Activated naive CD8-positive, alpha-beta T cell treated with anti-CD3 and anti-CD28 coated beads, Interleukin-2, amount 10 ng/mL, durations not matched to agents 7 days and 5 days (primary cell): ENCODE results near the gene PDXP. TPM values are rescaled to one million over a fixed set of nuclear protein-coding genes. Genes with fewer than 3 reads are reported as not detected.
"Not testable (repeated sequence)": the region's sequence is repeated elsewhere in the genome, so short reads cannot be mapped to it uniquely, and the experiment has no call there.

Experiments used
- ATAC-seq: fragments of 150-1000 bp; cut with Tn5 transposase; one replicate; pipeline ENCODE4 v1.10.0; 2021; ENCODE audit warnings: low read depth, moderate library complexity
- POLR2A ChIA-PET: fragments of 350-600 bp; sonication (Branson Sonifier 250); formaldehyde crosslinking; loops from one replicate; lab custom pipeline; 2021; ENCODE audit warnings: antibody characterized with exemption; lab: Charles Lee
- DNase-seq: peaks from one replicate; pipeline ENCODE4 v3.0.0; 2021
- H3K27ac Mint-ChIP-seq: one replicate; pipeline ENCODE4 v1.8.0; 2022; ENCODE audit warnings: mild to moderate bottlenecking, mixed read lengths
- H3K27me3 Mint-ChIP-seq: one replicate; pipeline ENCODE4 v1.8.0; 2022; ENCODE audit warnings: mild to moderate bottlenecking, moderate library complexity, mixed read lengths
- H3K36me3 Mint-ChIP-seq: one replicate; pipeline ENCODE4 v1.8.0; 2021; ENCODE audit warnings: mild to moderate bottlenecking, mixed read lengths
- H3K4me1 Mint-ChIP-seq: one replicate; pipeline ENCODE4 v1.8.0; 2021; ENCODE audit warnings: mixed read lengths
- H3K4me3 Mint-ChIP-seq: one replicate; pipeline ENCODE4 v1.8.0; 2022; ENCODE audit warnings: mild to moderate bottlenecking, moderate library complexity, mixed read lengths
- H3K9me3 Mint-ChIP-seq: one replicate; pipeline ENCODE4 v1.8.0; 2021; ENCODE audit warnings: mixed read lengths
- total RNA-seq, 2 experiments: library from RNA; stranded (reverse); gene quantifications; one replicate each; pipeline ENCODE4 v1.2.3, GENCODE V29; 2021

The PDXP gene
- total RNA-seq, 2 experiments from 2014 or later = 16.4 to 16.6 TPM

DNA sequence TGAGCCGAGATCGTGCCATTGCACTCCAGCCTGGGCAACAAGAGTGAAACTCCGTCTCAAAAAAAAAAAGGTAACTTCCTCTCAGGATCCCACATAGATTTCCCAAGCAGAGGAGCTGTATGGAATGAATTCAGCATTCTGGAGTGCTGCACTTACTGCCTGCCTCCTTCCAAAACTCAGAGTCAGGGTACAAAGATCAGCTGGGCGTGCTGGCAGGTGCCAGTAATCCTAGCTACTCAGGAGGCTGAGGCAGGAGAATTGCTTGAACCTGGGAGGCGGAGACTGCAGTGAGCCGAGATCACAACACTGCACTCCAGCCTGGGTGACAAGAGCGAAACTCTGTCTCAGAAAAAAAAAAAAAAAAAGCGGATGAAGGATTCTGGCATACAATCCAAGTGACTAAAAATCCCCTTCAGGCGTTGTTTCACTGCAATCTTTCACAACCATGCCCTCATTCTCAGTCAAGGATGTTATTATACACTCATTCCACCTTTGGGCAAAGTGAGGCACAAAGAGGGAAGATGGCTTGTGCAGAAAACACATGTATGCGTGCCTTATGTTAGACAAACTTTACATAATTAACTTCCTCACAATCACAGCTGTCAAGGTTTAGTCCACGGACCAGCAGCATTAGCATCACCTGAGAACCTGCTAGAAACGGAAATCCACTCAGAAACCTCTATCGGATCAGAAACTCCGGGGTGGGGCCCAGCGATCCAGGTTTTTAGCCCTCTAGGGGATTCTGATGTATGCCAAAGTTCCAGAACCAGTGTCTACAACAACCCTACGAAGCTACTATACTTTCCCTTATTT is 26.5 kb downstream of the PDXP start:
- Mint-ChIP-seq H3K4me3 (no peak overlapping the region), H3K27ac (no peak overlapping the region), H3K4me1 (peaks cover 24% of the 10 kb centered on the region), H3K9me3 (no peaks in the 10 kb centered on the region), H3K27me3 (no peaks in the 10 kb centered on the region), H3K36me3 (peaks cover 5% of the 10 kb centered on the region)
- DNase-seq (no peak), ATAC-seq (no peak)
- POLR2A ChIA-PET = interaction anchor here (0.7 to 18.0 kb wide), 3 partner anchors 12 to 42 kb away, joined by 3 to 216 read pairs (median 3); partner anchors contain the start of gene PDXP

DNA sequence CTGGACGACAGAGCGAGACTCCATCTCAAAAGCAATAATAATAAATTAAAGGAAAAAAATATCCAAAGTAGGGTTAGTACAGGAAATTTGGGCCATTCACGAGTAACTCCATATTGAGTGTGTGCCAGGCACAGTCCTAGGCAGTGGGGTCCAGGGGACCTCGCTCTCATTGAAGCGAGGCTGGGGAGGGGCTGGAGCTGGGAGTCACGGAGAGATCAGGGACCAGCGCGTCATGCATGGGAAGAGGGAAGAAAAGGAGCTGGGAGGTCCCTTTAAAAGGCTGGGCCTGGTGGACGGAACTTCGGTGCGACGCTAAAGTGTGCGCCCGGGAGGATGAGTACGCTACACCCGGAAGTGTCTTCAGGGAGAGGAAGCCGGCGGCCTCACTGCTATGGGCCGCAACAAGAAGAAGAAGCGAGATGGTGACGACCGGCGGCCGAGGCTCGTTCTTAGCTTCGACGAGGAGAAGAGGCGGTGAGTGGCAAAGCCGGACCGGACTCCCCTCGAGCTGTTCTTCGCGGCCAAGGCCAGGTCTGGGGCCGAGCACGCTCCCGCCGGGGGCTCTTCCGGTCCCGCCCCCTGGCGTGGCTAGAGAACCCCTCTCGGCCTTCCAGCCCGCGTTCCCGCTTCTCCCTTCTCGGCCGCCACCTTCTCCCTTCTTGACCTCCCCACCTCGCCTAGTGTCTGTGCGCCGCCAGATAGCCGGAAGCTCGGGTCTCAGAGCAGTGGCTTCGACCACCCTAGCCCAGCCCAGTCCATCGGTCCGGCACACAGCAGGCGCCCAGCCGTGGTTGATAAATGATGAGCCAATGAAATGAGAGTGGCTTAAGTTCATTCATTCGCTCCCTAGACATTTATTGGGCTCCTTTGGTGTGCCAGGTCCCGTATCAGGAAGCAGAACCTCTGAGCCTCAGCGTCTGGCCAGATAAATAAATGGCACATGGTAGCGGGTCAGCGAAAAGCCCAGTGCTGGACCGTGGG is 27.8 kb downstream of the PDXP start, which contains the start of gene NOL12:
NOL12 (plus strand) TSS at position 342 of the 981 bp plus-strand sequence; CDS start at position 392, 50 bp downstream.
- H3K27me3 Mint-ChIP-seq = no peaks in the 10 kb centered on the region
- peaks cover 19% of the 10 kb centered on the region for H3K4me1 Mint-ChIP-seq
- peak within 1 kb of the TSS; percentile 97 for H3K4me3 Mint-ChIP-seq
- peak; percentile 84 for ATAC-seq
- POLR2A ChIA-PET = interaction anchor here (0.7 to 18.0 kb wide), 9 partner anchors 11 to 884 kb away, joined by 3 to 216 read pairs (median 4); partner anchors contain the start of genes DMC1, GGA1, LGALS1 and PDXP
- H3K9me3 Mint-ChIP-seq = no peaks in the 10 kb centered on the region
- H3K36me3 Mint-ChIP-seq = peaks cover 7% of the 10 kb centered on the region
- H3K27ac Mint-ChIP-seq = peak within 1 kb of the TSS; percentile 99
- peak; percentile 85 for DNase-seq

DNA sequence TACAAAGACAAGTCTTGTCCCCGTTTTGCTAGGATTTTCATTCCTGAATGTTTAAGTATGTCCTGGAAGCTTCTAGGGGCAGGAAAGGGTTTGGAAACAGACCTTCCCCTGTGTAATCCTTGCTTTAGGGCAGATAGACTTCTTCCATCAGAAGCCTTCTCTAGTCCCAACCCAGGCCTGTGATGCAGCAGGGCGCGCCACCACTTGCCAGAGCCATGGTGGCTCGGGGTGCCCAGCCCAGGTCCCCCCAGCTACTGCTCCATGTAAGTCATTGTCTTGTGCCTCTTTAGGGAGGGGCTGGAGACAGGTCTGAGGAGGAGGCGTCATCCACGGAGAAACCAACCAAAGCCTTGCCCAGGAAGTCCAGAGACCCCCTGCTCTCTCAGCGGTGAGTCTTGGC is 31.9 kb downstream of the PDXP start:
- Mint-ChIP-seq H3K9me3 (no peaks in the 10 kb centered on the region), H3K36me3 (peaks cover 16% of the 10 kb centered on the region), H3K27me3 (no peaks in the 10 kb centered on the region), H3K27ac (no peak overlapping the region), H3K4me1 (peaks cover 17% of the 10 kb centered on the region), H3K4me3 (no peak overlapping the region)
- POLR2A ChIA-PET = no interaction called here
- no peak for DNase-seq
- no peak for ATAC-seq

DNA sequence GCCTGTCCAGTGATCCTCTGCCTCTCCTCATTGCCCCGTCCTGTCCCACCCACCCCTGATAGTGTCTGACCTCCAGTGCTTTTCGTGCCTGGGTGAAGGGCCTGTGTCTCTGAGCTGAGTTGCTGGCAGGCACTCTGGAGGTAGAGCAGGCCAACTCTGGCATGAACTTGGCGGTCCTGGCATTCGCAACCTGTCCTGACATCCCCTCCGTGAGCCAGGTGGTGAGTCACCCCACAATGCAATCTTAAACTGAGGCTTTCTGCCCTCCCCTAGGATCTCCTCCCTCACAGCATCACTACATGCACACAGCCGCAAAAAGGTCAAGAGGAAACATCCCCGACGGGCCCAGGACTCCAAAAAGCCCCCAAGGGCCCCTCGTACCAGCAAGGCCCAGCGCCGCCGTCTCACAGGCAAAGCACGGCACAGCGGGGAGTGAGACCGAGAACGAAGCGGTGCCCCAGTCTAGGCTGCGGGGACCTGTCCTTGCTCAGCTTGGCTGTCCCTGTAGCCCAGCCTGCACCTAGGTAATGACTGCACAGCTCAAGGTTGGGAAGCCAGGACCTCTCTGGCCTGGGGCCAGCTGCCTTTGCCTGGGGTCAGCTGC is 32.5 kb downstream of the PDXP start:
- POLR2A ChIA-PET = interaction anchor here (1.2 kb wide), 1 partner anchor 17 kb away, joined by 3 read pairs; no protein-coding TSS in a partner anchor
- H3K36me3 Mint-ChIP-seq = peaks cover 16% of the 10 kb centered on the region
- H3K4me1 Mint-ChIP-seq = peaks cover 17% of the 10 kb centered on the region
- no peak for DNase-seq
- H3K27me3 Mint-ChIP-seq = no peaks in the 10 kb centered on the region
- H3K27ac Mint-ChIP-seq = no peak overlapping the region
- H3K9me3 Mint-ChIP-seq = no peaks in the 10 kb centered on the region
- H3K4me3 Mint-ChIP-seq = no peak overlapping the region
- ATAC-seq = no peak

DNA sequence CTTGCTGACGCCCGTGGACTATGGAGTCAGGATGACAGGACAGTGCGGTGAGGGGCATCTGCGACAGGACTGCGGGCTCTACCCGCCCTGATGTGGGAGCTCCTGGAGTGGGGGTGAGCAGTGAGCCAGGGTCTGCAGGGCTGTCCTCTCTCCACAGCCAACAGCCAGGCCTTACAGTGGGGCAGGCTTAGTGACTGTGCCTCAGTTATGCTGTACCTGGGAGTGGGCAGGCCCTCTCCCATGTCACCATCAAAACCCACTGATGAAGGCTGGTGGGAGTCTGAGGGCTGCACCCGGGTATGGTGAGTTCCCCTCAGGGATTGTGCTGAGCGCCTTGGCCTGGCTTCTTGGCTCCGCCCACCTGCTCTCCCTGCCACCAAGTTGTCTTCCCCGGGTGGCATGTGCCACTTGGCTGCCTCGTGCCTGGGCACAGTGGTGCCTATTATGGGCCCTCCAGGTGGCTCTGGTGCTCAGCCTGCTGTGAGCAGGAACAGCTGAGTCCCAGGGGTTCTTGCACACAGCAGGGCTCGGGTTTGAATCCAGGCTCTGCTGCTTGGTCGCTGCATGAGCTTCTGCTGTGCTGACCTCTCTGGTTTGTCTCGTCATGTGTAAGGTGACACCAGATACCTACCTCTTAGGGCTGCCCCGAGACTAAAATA is 34.2 kb downstream of the PDXP start:
- POLR2A ChIA-PET = interaction anchor here (1.2 kb wide), 1 partner anchor 18 kb away, joined by 3 read pairs; no protein-coding TSS in a partner anchor
- ATAC-seq (no peak), DNase-seq (no peak)
- Mint-ChIP-seq H3K4me1 (peaks cover 17% of the 10 kb centered on the region), H3K27ac (no peak overlapping the region), H3K9me3 (no peaks in the 10 kb centered on the region), H3K27me3 (no peaks in the 10 kb centered on the region), H3K4me3 (no peak overlapping the region), H3K36me3 (peaks cover 16% of the 10 kb centered on the region)

DNA sequence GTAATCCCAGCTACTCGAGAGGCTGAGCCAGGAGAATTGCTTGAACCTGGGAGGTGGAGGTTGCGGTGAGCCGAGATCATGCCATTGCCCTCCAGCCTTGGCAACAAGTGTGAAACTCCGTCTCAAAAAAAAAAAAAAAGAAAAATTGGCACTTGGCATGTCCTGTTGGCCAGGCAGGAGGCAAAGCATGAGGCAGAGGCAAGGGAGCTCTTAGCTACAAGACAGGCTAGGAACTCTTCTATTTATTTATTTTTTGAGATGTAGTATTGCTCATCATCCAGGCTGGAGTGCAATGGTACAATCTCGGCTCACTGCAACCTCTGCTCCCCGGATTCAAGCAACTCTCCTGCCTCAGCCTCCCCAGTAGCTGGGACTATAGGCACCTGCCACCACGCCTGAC is 35.6 kb downstream of the PDXP start:
- ATAC-seq, H3K9me3 Mint-ChIP-seq, DNase-seq, H3K4me3 Mint-ChIP-seq, H3K27ac Mint-ChIP-seq, H3K27me3 Mint-ChIP-seq: not testable (repeated sequence)
- peaks cover 11% of the 10 kb centered on the region for H3K36me3 Mint-ChIP-seq
- POLR2A ChIA-PET = interaction anchor here (0.7 kb wide), 1 partner anchor 86 kb away, joined by 4 read pairs; no protein-coding TSS in a partner anchor
- H3K4me1 Mint-ChIP-seq = peaks cover 11% of the 10 kb centered on the region

DNA sequence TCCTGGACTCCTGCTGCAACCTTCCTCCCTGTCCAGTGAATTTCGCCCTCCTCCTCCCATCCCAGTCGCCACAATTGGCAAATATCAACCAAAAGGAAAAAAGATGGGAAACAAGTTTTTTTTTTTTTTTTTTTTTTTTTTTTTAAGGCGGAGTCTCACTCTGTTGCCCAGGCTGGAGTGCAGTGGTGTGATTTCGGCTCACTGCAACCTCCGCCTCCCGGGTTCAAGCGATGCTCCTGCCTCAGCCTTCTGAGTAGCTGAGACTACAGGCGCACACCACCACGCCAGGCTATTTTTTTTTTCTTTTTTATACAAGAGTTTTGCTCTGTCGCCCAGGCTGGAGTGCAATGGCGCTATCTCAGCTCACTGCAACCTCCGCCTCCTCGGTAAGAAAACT is 37.7 kb downstream of the PDXP start:
- not testable (repeated sequence) for H3K36me3 Mint-ChIP-seq, H3K27me3 Mint-ChIP-seq, H3K9me3 Mint-ChIP-seq, H3K27ac Mint-ChIP-seq, DNase-seq
- Mint-ChIP-seq H3K4me1 (peaks cover 11% of the 10 kb centered on the region), H3K4me3 (peak overlapping the region; percentile 83)
- peak; percentile 18 for ATAC-seq
- POLR2A ChIA-PET = interaction anchor here (0.6 to 1.4 kb wide), 3 partner anchors 39 to 247 kb away, joined by 3 to 6 read pairs (median 3); no protein-coding TSS in a partner anchor

DNA sequence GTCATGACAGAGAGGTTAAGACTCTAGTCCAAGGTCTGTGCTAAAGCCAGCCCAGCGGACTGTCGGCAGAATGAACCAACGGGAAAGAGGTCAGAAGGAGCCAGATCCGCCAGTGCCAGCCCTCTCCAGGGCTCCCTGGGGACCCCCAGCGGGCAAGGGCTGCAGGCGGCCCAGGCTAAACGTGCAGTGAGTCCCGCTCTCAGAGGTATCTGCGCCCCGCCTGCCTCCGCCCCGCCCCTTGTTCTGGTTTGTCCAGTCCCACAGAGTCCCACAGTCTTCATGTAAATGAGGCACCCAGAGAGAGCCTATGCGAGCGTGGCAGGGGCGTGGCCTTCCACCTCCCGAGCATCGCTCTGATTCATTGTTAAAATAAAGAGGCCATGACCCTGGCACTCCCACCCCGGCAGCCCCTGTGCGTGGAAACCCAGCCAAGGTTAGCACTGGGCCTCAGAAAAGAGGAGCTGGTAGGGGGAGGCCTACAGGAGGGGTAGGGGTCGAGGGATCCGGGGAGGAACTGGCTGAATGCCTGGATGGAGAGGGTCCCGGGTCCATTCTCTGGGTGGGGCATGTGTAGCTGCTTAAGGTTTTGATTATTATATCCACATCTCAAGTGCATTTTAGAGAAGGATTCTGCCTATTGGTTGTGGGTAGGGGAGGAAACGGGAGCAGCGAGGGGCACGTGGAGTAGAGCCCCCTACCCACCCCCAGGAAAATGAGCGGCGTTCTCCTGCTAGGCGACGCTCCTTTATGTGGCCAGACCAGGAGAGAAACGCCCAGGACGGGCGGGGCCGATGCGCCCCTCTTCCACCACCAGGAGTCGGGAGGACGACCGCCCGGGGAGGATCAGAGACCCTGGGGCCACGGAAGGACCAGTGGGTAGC is 38.4 kb downstream of the PDXP start, which contains the start of gene TRIOBP:
TRIOBP (plus strand) TSS at position 392 of the 881 bp plus-strand sequence. CDS start 4,318 bp downstream, outside the sequence.
- H3K27ac Mint-ChIP-seq = no peak within 1 kb of the TSS
- POLR2A ChIA-PET = interaction anchor here (0.6 kb wide), 2 partner anchors 46 to 247 kb away, joined by 3 to 6 read pairs; no protein-coding TSS in a partner anchor

DNA sequence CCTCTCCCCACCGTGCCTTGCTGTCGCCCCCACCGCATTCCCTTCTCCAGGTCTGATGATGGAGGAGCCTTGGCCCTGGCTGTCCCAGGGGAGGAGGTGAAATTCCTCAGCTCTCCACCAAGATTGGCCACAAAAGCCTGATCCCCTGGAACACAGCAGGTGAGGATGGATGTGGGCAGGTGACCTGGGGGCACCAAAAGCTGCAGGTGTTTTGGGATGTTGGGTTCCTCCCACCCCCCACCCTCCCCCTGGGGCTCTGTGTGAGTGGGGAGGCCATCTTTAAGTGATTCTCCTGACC is 39.0 kb downstream of the PDXP start:
- H3K4me1 Mint-ChIP-seq = peaks cover 14% of the 10 kb centered on the region
- H3K27me3 Mint-ChIP-seq = no peaks in the 10 kb centered on the region
- no peak overlapping the region for H3K27ac Mint-ChIP-seq
- no peak for DNase-seq
- no peak overlapping the region for H3K4me3 Mint-ChIP-seq
- ATAC-seq = no peak
- POLR2A ChIA-PET = no interaction called here
- H3K9me3 Mint-ChIP-seq = no peaks in the 10 kb centered on the region
- H3K36me3 Mint-ChIP-seq = peaks cover 7% of the 10 kb centered on the region

More for the DNA sequence above, 38.4 kb downstream of the PDXP start, which contains the start of gene TRIOBP:
- ATAC-seq = peak; percentile 100
- Mint-ChIP-seq H3K36me3 (peaks cover 9% of the 10 kb centered on the region), H3K27me3 (no peaks in the 10 kb centered on the region), H3K4me1 (peaks cover 14% of the 10 kb centered on the region), H3K9me3 (no peaks in the 10 kb centered on the region), H3K4me3 (peak within 1 kb of the TSS; percentile 83)
- peak; percentile 87 for DNase-seq

DNA sequence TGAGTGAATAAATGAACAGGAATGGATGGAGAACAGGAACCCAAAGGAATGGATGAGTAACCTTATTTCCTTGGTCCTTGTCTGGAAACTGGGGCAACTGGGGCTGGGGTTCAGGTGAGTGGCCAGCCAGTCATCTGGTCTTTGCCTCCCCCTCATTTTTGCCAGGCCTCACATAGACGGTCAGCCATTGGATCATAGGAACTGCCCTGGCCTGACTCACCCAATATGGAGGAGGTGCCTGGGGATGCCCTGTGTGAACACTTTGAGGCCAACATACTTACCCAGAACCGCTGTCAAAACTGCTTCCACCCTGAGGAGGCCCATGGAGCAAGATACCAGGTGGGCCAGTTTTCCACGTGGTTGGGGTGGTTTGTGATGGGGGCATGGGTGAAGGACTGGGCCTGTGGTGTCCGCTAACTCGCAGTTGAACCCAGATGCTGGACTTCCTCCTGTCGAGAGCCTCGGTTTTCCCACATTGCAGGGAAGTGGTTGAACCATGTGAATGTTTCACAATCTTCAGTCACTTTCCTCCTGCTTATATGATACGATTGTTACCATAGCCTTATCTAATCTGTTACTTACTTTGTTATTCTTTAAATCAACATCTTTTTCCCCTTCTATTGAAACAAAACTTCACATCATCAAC is 42.7 kb downstream of the PDXP start:
- Mint-ChIP-seq H3K4me1 (peaks cover 11% of the 10 kb centered on the region), H3K4me3 (no peak overlapping the region), H3K9me3 (no peaks in the 10 kb centered on the region), H3K27me3 (no peaks in the 10 kb centered on the region), H3K27ac (no peak overlapping the region), H3K36me3 (peaks cover 3% of the 10 kb centered on the region)
- ATAC-seq (no peak), DNase-seq (no peak)
- POLR2A ChIA-PET = no interaction called here

DNA sequence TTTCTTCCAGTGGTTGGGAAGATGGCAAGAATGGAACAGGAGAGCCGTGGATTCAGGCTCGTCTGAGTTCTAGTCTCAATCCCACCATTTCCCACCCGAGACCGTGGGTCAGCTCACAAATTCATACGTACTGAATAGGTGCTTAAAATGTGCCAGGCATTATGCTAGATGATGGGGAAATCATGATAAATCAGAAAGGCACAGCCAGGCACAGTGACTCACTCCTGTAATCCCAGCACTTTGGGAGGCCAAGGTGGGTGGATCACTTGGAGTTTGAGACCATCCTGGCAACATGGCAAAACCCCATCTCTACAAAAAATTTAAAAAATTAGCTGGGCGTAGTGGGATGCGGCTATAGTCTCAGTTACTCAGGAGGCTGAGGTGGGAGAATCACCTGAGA is 45.4 kb downstream of the PDXP start:
- POLR2A ChIA-PET = no interaction called here
- DNase-seq (no peak), ATAC-seq (no peak)
- no peak overlapping the region for H3K4me3 Mint-ChIP-seq
- peaks cover 3% of the 10 kb centered on the region for H3K36me3 Mint-ChIP-seq
- H3K4me1 Mint-ChIP-seq = peaks cover 5% of the 10 kb centered on the region
- no peaks in the 10 kb centered on the region for H3K9me3 Mint-ChIP-seq
- no peak overlapping the region for H3K27ac Mint-ChIP-seq
- H3K27me3 Mint-ChIP-seq = no peaks in the 10 kb centered on the region
